Body of pancreas (tissue), 4 donors: Measurements from ENCODE around the gene CFAP107. TPM values are rescaled to one million over a fixed set of nuclear protein-coding genes. Genes with fewer than 3 reads are reported as not detected.

Experiments
- ATAC-seq: fragments of 150-250 bp; one replicate; pipeline ENCODE4 v1.9.1; 2016
- DNase-seq, 4 donors: peaks; one replicate each; pipeline ENCODE4 v3.0.0-alpha.2; 2019
- H3K27ac ChIP-seq, 4 donors: fragments of 200-600 bp; sonication (generic); 1 replicate in 3 of 4; 2 replicates in 1 of 4; pipeline versions ENCODE4 v1.5.1 to v1.6.1; 2016 to 2019; ENCODE audit warnings: mild to moderate bottlenecking in 1 of 4, mixed read lengths in 1 of 4, moderate library complexity in 1 of 4
- H3K27me3 ChIP-seq, 2 donors: fragments of 200-600 bp; sonication (generic); one replicate each; pipeline ENCODE4 v1.6.0; 2016; ENCODE audit warnings: mild to moderate bottlenecking in 1 of 2
- H3K36me3 ChIP-seq, 2 donors: fragments of 200-600 bp; sonication (generic); replicated peaks in 1 of 2; 2 replicates each; pipeline ENCODE4 v1.5.1; 2016; ENCODE audit warnings: low read depth in 2 of 2; ENCODE audit not compliant: insufficient read depth in 1 of 2
- H3K4me1 ChIP-seq: fragments of 200-600 bp; sonication (generic); one replicate; pipeline ENCODE4 v1.6.0; 2016
- H3K4me3 ChIP-seq, 2 donors: fragments of 200-600 bp; sonication (generic); 1 replicate in 1 of 2; 2 replicates in 1 of 2; pipeline ENCODE4 v1.5.1; 2016 to 2019
- H3K9me3 ChIP-seq, 3 donors: fragments of 200-600 bp; sonication (generic); 1 replicate in 2 of 3; 2 replicates in 1 of 3; pipeline ENCODE4 v1.5.1; 2016
- CTCF ChIP-seq, 7 experiments: fragments of 450-650 bp in 4 of 7; fragments of 200-600 bp in 3 of 7; sonication (generic) in 3 of 7; IDR thresholded peaks; one replicate each; pipeline ENCODE4 v1.5.1; 2016 to 2019; ENCODE audit warnings: antibody characterized with exemption in 7 of 7
- POLR2A ChIP-seq, 3 donors: fragments of 450-650 bp; IDR thresholded peaks; one replicate each; pipeline ENCODE4 v1.6.1; 2016; ENCODE audit warnings: antibody characterized with exemption in 3 of 3, mild to moderate bottlenecking in 2 of 3
- WGBS, 2 donors: methylation state at CpG; one replicate each; pipeline ENCODE4 v1.1.5; 2017; 5-methylcytosine and 5-hydroxymethylcytosine counted together
- intact Hi-C: fragments of 100-400 bp; cut with DNase I; formaldehyde crosslinking; loops from one replicate; pipeline ENCODE4 v1.15.1; 2023
- total RNA-seq, 2 donors: library from RNA; depleted of rRNA; stranded (reverse); fragments of >200 nt; gene quantifications; one replicate each; pipeline ENCODE4 v1.1.0, GENCODE V29; 2016

The CFAP107 gene
- total RNA-seq, 2 donors from 2014 or later: not detected

- 45 to 58% methylated on average over 2 of the region's 2 CpGs for WGBS, 2 donors
- Histone ChIP-seq H3K27ac (no peak overlapping the region), H3K4me1 (no peaks in the 10 kb centered on the region), H3K4me3 (no peak overlapping the region), H3K36me3 (no peaks in the 10 kb centered on the region), H3K9me3 (no peaks in the 10 kb centered on the region), H3K27me3 (no peaks in the 10 kb centered on the region)
- TF ChIP-seq POLR2A (IDR thresholded peaks at IDR 0.05) (no peak), CTCF (IDR thresholded peaks at IDR 0.05) (no peak)
- no peak for ATAC-seq
- intact Hi-C loops: no loop called here
- DNase-seq: no peak
Measured at GRCh38 chr1:12769031-12769430, 23.0 kb downstream of the CFAP107 start.

GRCh38 chr1:12769976-12770505 lies 24.0 kb downstream of the CFAP107 start:
- DNase-seq (no peak), ATAC-seq (no peak)
- no peak overlapping the region for H3K27ac ChIP-seq
- WGBS, 2 donors: 35 to 44% methylated on average over 4 to 7 of the region's 7 CpGs
- TF ChIP-seq CTCF (IDR thresholded peaks at IDR 0.05) (no peak), POLR2A (IDR thresholded peaks at IDR 0.05) (no peak)
- no peaks in the 10 kb centered on the region for H3K9me3 ChIP-seq
- H3K36me3 ChIP-seq: no peaks in the 10 kb centered on the region
- H3K27me3 ChIP-seq: no peaks in the 10 kb centered on the region
- no peak overlapping the region for H3K4me3 ChIP-seq
- no peaks in the 10 kb centered on the region for H3K4me1 ChIP-seq
- intact Hi-C loops: no loop called here

- no peak for ATAC-seq
- WGBS, 2 donors: 65 to 69% methylated on average over 2 of the region's 2 CpGs
- TF ChIP-seq POLR2A (IDR thresholded peaks at IDR 0.05) (no peak), CTCF (IDR thresholded peaks at IDR 0.05) (no peak)
- H3K4me3 ChIP-seq: no peak overlapping the region
- no peaks in the 10 kb centered on the region for H3K36me3 ChIP-seq
- no peaks in the 10 kb centered on the region for H3K9me3 ChIP-seq
- no peaks in the 10 kb centered on the region for H3K27me3 ChIP-seq
- intact Hi-C loops: no loop called here
- no peak for DNase-seq
- no peaks in the 10 kb centered on the region for H3K4me1 ChIP-seq
- H3K27ac ChIP-seq: no peak overlapping the region
Measured at GRCh38 chr1:12770620-12771019, 24.6 kb downstream of the CFAP107 start.

GRCh38 chr1:12771186-12771585 lies 25.2 kb downstream of the CFAP107 start:
- no peak for ATAC-seq
- no peak for DNase-seq
- Histone ChIP-seq H3K27ac (no peak overlapping the region), H3K9me3 (no peaks in the 10 kb centered on the region), H3K27me3 (no peaks in the 10 kb centered on the region), H3K4me3 (no peak overlapping the region), H3K4me1 (no peaks in the 10 kb centered on the region), H3K36me3 (no peaks in the 10 kb centered on the region)
- WGBS, 2 donors: 60% methylated on average over 5 of the region's 5 CpGs
- intact Hi-C loops: no loop called here
- no peak for TF ChIP-seq CTCF (IDR thresholded peaks at IDR 0.05)
- TF ChIP-seq POLR2A (IDR thresholded peaks at IDR 0.05): no peak

- no peak for TF ChIP-seq CTCF (IDR thresholded peaks at IDR 0.05)
- TF ChIP-seq POLR2A (IDR thresholded peaks at IDR 0.05): no peak
- ATAC-seq (no peak), DNase-seq (no peak)
- no peaks in the 10 kb centered on the region for H3K9me3 ChIP-seq
- no peaks in the 10 kb centered on the region for H3K27me3 ChIP-seq
- intact Hi-C loops: no loop called here
- H3K4me1 ChIP-seq: no peaks in the 10 kb centered on the region
- no peak overlapping the region for H3K27ac ChIP-seq
- H3K4me3 ChIP-seq: no peak overlapping the region
- WGBS, 2 donors: 68 to 73% methylated on average over 5 of the region's 5 CpGs
- no peaks in the 10 kb centered on the region for H3K36me3 ChIP-seq
Measured at GRCh38 chr1:12772520-12772919, 26.5 kb downstream of the CFAP107 start.
